Peyer's patch (tissue), 4 donors: ENCODE results near the gene ATP9B. TPM values are rescaled to one million over a fixed set of nuclear protein-coding genes. Genes with fewer than 3 reads are reported as not detected.

Source experiments
- DNase-seq, 3 donors: peaks; one replicate each; pipeline ENCODE4 v3.0.0-alpha.2; 2017 to 2019
- H3K27ac ChIP-seq, 4 donors: fragments of 200-600 bp; sonication (generic); one replicate each; pipeline ENCODE4 v1.5.1; 2016 to 2019
- H3K27me3 ChIP-seq, 2 donors: fragments of 200-600 bp; sonication (generic); one replicate each; pipeline ENCODE4 v1.5.1; 2019
- H3K36me3 ChIP-seq, 3 donors: fragments of 200-600 bp; sonication (generic); one replicate each; pipeline ENCODE4 v1.5.1; 2016 to 2019
- H3K4me1 ChIP-seq, 4 donors: fragments of 200-600 bp; sonication (generic); one replicate each; pipeline ENCODE4 v1.5.1; 2016 to 2019
- H3K4me3 ChIP-seq, 4 donors: fragments of 200-600 bp; sonication (generic); 1 replicate in 3 of 4; 2 replicates in 1 of 4; pipeline ENCODE4 v1.5.1; 2016 to 2019; ENCODE audit warnings: mild to moderate bottlenecking in 1 of 4
- H3K9me3 ChIP-seq, 4 donors: fragments of 200-600 bp; sonication (generic); one replicate each; pipeline ENCODE4 v1.5.1; 2016 to 2019; ENCODE audit warnings: mild to moderate bottlenecking in 1 of 4
- POLR2A ChIP-seq, 2 donors: fragments of 450-650 bp; IDR thresholded peaks; one replicate each; pipeline ENCODE4 v1.5.1; 2017; ENCODE audit warnings: antibody characterized with exemption in 2 of 2, mild to moderate bottlenecking in 2 of 2, moderate library complexity in 2 of 2
- total RNA-seq, 4 donors: library from RNA; depleted of rRNA; stranded (reverse); fragments of >200 nt; gene quantifications; one replicate each; pipeline ENCODE4 v1.1.0, GENCODE V29; 2016
- TF ChIP-seq, protein P1 (sequence below), 6 experiments: fragments of 450-650 bp in 4 of 6; fragments of 200-600 bp in 2 of 6; sonication (generic) in 1 of 6; IDR thresholded peaks; one replicate each; pipeline ENCODE4 v1.5.1; 2017 to 2019; ENCODE audit warnings: antibody characterized with exemption in 6 of 6, mild to moderate bottlenecking in 3 of 6, moderate library complexity in 1 of 6

ATP9B gene
- total RNA-seq, 4 donors from 2014 or later = 37.5 to 107 (median 61.9) TPM

DNA sequence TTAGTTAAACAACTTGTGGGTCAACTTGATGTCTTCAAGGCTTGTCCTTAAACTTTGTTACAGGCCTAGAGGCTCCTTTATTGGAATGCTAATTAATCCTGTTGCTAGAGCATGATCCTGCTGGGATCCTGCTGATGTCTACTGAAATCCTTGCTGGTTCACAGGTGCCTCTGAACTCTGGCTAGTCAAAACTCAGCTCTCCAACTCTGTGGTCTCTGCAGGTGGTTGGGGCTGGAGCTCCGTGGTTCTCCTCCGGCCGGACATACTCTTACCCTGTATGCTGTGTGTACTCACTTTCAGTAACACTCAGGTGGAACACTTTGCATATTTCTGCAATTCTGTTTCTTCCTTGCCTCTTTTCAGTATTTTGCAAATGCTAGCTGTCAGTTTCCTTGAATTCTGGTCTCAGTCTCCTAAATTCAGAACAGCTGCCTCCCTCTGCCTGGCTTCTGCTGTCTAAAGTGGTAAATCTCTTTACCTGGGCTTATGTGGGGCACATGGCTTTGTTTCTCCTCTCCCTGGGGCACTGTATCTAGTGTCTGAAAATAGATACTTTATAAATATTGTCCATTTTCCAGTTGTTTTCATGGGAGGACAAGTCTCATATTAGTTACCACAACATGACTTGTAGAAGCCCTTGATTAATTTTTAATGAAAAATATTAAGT lies 113.0 kb downstream of the ATP9B start:
- peaks cover 0 to 9% (median 0%) of the 10 kb centered on the region in 3 donors for H3K36me3 ChIP-seq
- H3K27me3 ChIP-seq = no peaks in the 10 kb centered on the region
- H3K4me3 ChIP-seq = no peak overlapping the region
- H3K9me3 ChIP-seq = no peaks in the 10 kb centered on the region
- H3K4me1 ChIP-seq = no peaks in the 10 kb centered on the region
- DNase-seq = no peak
- TF ChIP-seq, protein P1, sequence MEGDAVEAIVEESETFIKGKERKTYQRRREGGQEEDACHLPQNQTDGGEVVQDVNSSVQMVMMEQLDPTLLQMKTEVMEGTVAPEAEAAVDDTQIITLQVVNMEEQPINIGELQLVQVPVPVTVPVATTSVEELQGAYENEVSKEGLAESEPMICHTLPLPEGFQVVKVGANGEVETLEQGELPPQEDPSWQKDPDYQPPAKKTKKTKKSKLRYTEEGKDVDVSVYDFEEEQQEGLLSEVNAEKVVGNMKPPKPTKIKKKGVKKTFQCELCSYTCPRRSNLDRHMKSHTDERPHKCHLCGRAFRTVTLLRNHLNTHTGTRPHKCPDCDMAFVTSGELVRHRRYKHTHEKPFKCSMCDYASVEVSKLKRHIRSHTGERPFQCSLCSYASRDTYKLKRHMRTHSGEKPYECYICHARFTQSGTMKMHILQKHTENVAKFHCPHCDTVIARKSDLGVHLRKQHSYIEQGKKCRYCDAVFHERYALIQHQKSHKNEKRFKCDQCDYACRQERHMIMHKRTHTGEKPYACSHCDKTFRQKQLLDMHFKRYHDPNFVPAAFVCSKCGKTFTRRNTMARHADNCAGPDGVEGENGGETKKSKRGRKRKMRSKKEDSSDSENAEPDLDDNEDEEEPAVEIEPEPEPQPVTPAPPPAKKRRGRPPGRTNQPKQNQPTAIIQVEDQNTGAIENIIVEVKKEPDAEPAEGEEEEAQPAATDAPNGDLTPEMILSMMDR (IDR thresholded peaks at IDR 0.05) = no peak
- no peak for TF ChIP-seq POLR2A (IDR thresholded peaks at IDR 0.05)
- H3K27ac ChIP-seq = no peak overlapping the region

DNA sequence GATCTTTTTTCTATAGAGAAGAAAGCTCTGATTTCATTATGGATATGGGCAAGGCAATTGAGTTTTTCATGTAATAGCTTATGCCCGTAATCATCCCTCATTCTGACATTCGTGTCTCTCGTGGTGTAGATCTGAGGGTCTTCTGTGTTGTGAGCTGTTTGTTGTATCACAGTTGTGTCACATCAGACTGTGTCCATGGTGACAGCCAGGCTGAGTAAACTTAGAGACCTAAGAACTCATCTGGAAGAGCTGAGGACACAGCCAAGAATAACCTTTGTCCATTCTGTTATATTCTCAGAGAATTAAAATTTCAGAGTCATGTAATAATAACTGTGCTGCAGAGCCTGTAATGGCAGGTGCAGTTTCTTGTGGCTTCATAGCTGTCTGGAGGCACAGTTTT lies 116.5 kb downstream of the ATP9B start:
- TF ChIP-seq POLR2A (IDR thresholded peaks at IDR 0.05) = no peak
- TF ChIP-seq, protein P1 (IDR thresholded peaks at IDR 0.05) = no peak

DNA sequence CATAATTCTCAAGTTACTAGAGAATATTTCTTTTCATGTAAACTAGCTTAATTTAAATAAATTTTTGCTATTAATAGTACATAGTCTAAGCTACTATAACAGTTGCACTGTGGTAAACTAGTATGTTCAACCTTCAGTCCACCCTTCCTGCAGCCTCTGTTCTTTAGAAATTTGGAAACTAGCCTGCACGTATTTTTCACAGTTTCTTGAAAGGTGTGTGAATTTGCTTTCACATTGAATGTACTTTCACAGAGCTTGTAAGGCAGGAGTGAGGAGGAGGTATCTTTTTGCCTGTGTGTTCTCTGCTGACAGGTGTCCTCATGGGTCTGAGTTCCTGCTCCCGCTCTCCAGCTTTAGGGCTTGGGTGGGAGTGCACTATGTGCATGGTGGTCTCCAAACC lies 117.5 kb downstream of the ATP9B start:
- Histone ChIP-seq H3K27me3 (no peaks in the 10 kb centered on the region), H3K9me3 (no peaks in the 10 kb centered on the region), H3K36me3 (no peaks in the 10 kb centered on the region), H3K27ac (no peak overlapping the region), H3K4me1 (no peaks in the 10 kb centered on the region), H3K4me3 (no peak overlapping the region)
- TF ChIP-seq, protein P1 (IDR thresholded peaks at IDR 0.05) = no peak
- TF ChIP-seq POLR2A (IDR thresholded peaks at IDR 0.05) = no peak
- DNase-seq = no peak

More for the DNA sequence above, 116.5 kb downstream of the ATP9B start:
- DNase-seq = no peak
- no peaks in the 10 kb centered on the region for H3K36me3 ChIP-seq
- no peaks in the 10 kb centered on the region for H3K9me3 ChIP-seq
- H3K27me3 ChIP-seq = no peaks in the 10 kb centered on the region
- no peak overlapping the region for H3K4me3 ChIP-seq
- H3K4me1 ChIP-seq = no peaks in the 10 kb centered on the region
- H3K27ac ChIP-seq = no peak overlapping the region

DNA sequence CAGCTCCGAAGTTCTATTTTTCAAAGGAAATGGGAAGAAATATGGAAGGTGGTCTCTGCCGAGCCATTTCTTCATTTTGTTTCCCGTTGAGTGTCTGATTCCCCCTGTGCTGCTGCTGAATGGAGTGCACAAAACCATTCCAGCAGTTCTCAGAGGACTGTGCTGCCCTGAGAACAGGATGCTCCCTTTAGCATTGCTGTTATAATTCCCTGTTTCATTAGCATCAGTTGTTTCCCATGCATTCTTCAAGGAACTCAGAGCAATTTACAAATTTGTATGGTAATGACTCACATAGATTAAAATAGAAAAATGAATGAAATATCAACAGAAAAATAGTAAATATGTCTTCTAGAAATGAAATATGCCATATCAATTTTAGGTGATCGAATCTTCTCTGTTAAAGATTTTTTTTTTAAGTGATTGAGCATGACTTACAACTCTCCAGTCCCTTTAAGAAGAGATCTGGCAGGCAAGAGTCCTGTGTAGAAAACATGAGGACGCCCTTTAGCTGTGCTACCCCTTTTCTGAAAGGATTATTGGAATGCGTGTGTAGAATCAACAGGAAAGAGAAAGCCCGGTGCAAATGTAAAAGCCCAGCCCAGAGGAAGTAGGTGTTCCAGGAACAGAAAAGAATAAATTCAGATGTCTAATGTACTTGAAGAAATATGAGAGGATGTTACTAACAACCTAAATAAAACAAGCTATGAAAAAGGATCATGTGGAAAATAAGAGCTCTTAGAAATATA lies 118.5 kb downstream of the ATP9B start:
- TF ChIP-seq, protein P1 (IDR thresholded peaks at IDR 0.05) = no peak
- Histone ChIP-seq H3K9me3 (no peaks in the 10 kb centered on the region), H3K27me3 (no peaks in the 10 kb centered on the region), H3K36me3 (no peaks in the 10 kb centered on the region), H3K27ac (no peak overlapping the region), H3K4me1 (no peaks in the 10 kb centered on the region), H3K4me3 (no peak overlapping the region)
- DNase-seq = no peak

DNA sequence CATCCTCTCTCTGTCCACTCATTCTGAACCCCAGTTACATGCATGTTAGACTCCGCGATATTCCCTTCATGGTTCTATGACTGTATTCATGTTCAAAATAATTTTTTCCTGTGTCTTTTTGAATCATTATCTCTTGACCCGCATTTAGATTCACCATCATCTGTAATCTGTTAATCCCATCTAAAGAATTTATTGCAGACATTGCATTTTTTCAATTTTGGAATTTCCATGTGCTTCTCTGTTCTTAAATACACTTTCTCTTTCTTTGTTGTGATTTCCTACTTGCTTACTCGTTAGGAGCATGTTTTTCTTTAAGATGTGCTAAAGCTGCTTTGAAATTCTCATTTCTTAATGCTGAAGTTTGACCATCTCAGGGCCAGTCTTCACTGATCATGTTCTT lies 122.2 kb downstream of the ATP9B start:
- Histone ChIP-seq H3K27ac (no peak overlapping the region), H3K4me1 (no peaks in the 10 kb centered on the region), H3K27me3 (no peaks in the 10 kb centered on the region), H3K4me3 (no peak overlapping the region), H3K9me3 (no peaks in the 10 kb centered on the region), H3K36me3 (peaks cover 0 to 9% (median 0%) of the 10 kb centered on the region in 3 donors)
- DNase-seq = no peak
- TF ChIP-seq, protein P1 (IDR thresholded peaks at IDR 0.05) = no peak
- TF ChIP-seq POLR2A (IDR thresholded peaks at IDR 0.05) = no peak
